ENCODE data around the gene PHC3. TPM values are rescaled to one million over a fixed set of nuclear protein-coding genes. Genes with fewer than 3 reads are reported as not detected.

PHC3 gene
- total RNA-seq, 1 donor from 2014 or later, result 30.0 TPM

- no peak for DNase-seq (ENCODE audit: low read depth)
These were observed 135.0 kb downstream of the PHC3 start for GRCh38 chr3:170046269-170047132.

GRCh38 chr3:170044795-170045244 lies 136.7 kb downstream of the PHC3 start:
- no peak for DNase-seq (ENCODE audit: low read depth)

GRCh38 chr3:170044271-170044670 lies 137.3 kb downstream of the PHC3 start:
- no peak for DNase-seq (ENCODE audit: low read depth)

- DNase-seq (ENCODE audit: low read depth), result no peak
These were observed 138.0 kb downstream of the PHC3 start for GRCh38 chr3:170043506-170043905.

- no peak for DNase-seq (ENCODE audit: low read depth)
These were observed 141.1 kb downstream of the PHC3 start for GRCh38 chr3:170040418-170040817.

GRCh38 chr3:170038434-170039110 lies 143.0 kb downstream of the PHC3 start:
- DNase-seq (ENCODE audit: low read depth), result no peak

Other genes with a start within 250 kb of the PHC3 start
- gene SEC62, start 214.9 kb downstream of the PHC3 start, total RNA-seq, result 37.3 and 37.7 TPM in 2 replicates
- 0.31 and 1.1 TPM in 2 replicates for gene GPR160, start 143.7 kb downstream of the PHC3 start, total RNA-seq
- 27.7 and 28.1 TPM in 2 replicates for gene PRKCI, start 40.7 kb upstream of the PHC3 start, total RNA-seq
- gene SKIL, start 176.0 kb upstream of the PHC3 start, total RNA-seq, result 34.0 and 40.3 TPM in 2 replicates
- gene CLDN11, start 237.1 kb upstream of the PHC3 start, total RNA-seq, result not detected in 2 replicates

Measured in myocyte (in vitro differentiated cells).